ENCODE measurements around the gene PCSK2.
"Not testable (repeated sequence)": the region's sequence is repeated elsewhere in the genome, so short reads cannot be mapped to it uniquely, and the experiment has no call there.

PCSK2 gene
- total RNA-seq, result 0 to 0.12 (median 0.02) reads per million in 18 experiments

GRCh38 chr20:17226410-17227218, at the start of gene PCSK2:
Gene PCSK2 (plus strand): TSS chr20:17227040. CDS start chr20:17227306, 266 bp downstream.
- DNase-seq, result no peak

DNA sequence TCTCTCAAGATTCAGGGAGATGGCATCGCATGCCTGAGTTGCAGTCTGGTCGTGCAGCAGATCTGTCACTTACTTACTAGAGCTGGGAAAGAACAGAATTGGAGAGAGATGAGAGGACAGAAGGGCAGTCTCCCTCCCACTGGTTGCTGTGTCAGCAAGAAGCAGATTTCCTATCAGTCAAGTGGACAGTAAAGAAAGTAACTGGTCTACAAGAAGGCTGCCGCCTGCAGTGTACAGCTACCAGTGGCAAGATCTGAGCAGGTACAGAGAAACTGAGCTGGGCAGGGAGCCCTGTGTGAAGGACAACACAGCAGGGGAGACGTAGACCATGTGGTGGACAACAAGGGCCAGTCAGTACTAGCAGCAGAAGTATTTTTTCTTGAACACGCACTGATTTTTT, 49.5 kb upstream of the PCSK2 start:
- DNase-seq, result no peak

DNA sequence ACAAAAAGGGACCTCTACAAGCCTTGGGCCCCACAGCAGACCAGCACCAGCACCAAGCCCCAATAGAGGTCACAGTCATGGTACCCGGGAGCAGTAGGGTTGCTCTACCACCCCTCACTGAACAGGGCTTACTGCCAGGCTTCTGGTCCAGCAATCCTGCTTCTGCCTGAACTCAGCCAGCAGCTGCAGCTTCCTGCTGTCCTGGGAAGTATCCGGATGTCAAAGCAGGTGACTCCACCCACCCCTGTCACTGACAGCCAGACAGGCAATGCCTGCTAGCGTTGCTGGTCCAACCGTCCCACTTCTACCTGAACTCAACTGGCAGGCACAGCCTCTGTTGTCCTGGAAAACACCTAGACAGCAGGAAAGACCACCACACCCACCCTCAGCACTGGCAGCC, 47.0 kb upstream of the PCSK2 start:
- DNase-seq, result no peak

DNA sequence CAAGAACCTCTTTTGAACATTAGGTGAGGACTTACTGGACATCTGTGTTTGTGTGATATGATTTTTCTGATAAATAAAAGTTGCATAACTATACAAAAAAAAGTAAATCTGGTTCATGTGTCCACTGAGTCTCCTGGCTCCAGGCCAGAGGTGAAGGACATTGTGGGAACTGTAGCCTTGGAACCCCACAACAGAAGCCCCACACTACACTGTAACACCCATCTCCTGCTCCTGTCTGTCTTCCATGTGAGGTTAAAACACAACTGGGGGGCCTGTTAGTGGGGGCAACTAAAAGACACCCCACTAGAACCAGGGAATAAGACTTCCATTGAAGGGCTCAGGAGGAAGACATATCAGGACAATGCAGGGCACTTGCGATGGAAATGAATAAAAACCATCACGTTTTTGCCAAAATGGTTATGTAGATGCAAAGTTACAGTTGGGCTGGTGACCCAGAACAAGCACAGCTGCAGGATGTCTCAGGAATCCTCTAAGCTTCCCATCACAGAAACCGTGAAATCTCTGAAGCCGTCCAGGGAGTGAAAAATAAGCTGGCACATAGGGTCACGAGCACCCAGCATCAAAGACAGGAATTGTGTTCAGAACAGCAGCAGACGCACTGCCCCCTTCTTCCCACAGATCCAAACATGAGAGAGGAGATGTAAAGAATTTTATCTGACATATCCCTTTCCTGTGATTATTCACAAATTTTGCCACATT, 36.7 kb upstream of the PCSK2 start:
- DNase-seq, result no peak

DNA sequence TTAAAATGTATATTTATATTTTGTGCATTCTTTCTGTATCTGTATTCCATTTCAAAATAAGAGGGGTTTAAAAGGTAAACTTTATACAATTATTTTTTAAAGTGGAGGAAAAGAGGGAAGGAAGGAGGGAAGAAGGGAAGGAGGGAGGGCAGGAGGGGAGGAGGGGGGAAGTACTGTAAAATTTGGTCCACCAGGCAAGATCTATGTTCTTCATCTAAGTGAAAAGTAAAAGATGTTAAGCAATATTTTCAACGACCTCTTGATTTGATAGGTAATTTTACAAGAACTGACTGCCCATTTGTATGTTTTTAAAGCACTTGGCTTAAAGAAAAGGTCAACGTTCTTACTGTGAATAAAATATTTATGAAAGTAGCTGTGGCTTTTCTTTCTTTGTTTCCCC, 29.8 kb upstream of the PCSK2 start:
- DNase-seq, result no peak

DNA sequence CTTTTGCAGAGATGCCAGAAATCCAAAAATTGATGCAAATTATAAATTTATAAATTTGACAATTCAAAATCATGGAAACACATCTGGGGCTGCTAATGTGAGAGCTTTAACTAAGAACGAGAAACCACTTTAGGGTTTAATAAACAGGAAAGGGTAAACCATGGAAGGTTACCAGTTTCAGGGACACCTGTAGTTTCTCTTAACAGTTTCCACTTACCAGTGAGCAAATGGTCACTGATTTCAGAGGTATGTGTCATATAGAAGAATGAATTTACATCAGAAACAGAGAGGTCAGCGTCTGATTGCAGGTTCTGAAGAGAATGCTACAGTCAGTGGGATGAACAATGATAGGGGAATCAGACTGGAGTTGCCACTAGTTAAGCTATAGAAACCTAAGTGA, 24.8 kb upstream of the PCSK2 start:
- DNase-seq, result no peak

- DNase-seq, result no peak
Measured at GRCh38 chr20:17202673-17203072, 24.2 kb upstream of the PCSK2 start.

- no peak for DNase-seq
Measured at GRCh38 chr20:17205084-17205813, 21.6 kb upstream of the PCSK2 start.

DNA sequence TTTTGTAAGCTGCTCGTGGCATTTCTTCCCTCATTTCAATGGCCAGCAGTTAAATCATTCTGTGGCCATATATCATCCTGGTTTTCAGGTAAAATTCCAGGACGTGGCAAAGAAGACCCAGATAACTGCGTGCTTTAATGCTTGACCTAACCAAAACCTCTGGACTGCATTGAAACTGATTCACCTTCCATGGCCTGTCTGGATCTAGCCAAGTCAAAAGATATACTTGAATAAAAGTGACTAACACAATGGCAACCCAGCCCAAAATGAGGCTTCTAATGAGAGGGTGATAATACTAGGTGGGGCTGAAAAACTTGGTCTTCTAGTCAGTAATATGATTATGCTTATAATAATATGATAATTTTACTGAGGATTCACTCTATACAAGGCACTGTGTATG, 16.5 kb upstream of the PCSK2 start:
- DNase-seq, result no peak

DNA sequence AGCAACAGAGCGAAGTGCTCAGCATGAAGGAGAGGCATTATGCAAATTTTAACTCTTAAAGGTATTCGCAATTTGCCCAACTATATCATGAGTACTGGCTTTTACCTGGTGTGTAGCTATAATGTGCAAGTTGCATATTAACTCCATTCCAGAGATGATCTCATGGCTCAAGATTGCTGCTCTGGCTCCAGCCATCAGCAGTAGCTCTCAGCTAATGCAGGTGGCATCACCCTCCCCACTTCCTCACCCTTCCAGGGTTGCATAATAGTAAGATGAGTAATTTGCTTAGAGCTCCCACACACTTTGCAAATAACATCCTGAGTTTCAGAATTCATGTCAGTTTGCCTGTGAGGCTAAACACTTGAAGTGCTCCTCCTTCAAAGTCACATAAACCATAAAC, 15.9 kb upstream of the PCSK2 start:
- no peak for DNase-seq

DNA sequence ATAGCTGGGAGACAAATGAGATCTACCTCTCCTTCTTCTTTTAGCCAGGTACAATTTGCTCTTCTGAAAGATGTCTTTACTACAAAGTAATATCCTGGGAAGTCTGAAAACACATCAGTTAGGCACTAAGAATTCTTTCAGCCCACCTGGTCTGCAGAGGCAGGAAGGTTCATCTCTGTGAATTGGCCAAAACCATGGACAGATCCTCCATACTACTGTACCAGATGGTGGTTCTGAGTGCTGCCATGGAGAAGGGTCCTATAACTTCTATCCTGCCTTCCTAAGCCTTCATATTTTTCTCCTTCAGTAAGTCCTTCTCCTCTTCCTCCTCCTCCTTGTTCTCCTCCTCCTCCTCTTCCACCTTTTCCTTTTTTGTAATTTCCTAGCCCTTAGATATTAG, 11.7 kb upstream of the PCSK2 start:
- no peak for DNase-seq

- not testable (repeated sequence) for DNase-seq
Measured at GRCh38 chr20:17219856-17220255, 7.0 kb upstream of the PCSK2 start.

- no peak for DNase-seq
Measured at GRCh38 chr20:17223553-17223952, 3.3 kb upstream of the PCSK2 start.

- no peak for DNase-seq
Measured at GRCh38 chr20:17225851-17226409, 910 bp upstream of the PCSK2 start.

DNA sequence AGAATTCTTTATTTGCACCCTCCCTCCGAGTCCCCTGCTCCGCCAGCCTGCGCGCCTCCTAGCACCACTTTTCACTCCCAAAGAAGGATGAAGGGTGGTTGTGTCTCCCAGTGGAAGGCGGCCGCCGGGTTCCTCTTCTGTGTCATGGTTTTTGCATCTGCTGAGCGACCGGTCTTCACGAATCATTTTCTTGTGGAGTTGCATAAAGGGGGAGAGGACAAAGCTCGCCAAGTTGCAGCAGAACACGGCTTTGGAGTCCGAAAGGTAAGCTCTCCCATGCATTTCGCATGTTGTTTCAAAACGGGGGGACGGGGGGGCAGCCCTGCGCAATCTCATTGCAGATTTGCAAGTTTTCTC, 357 bp downstream of the PCSK2 start:
- no peak for DNase-seq

DNA sequence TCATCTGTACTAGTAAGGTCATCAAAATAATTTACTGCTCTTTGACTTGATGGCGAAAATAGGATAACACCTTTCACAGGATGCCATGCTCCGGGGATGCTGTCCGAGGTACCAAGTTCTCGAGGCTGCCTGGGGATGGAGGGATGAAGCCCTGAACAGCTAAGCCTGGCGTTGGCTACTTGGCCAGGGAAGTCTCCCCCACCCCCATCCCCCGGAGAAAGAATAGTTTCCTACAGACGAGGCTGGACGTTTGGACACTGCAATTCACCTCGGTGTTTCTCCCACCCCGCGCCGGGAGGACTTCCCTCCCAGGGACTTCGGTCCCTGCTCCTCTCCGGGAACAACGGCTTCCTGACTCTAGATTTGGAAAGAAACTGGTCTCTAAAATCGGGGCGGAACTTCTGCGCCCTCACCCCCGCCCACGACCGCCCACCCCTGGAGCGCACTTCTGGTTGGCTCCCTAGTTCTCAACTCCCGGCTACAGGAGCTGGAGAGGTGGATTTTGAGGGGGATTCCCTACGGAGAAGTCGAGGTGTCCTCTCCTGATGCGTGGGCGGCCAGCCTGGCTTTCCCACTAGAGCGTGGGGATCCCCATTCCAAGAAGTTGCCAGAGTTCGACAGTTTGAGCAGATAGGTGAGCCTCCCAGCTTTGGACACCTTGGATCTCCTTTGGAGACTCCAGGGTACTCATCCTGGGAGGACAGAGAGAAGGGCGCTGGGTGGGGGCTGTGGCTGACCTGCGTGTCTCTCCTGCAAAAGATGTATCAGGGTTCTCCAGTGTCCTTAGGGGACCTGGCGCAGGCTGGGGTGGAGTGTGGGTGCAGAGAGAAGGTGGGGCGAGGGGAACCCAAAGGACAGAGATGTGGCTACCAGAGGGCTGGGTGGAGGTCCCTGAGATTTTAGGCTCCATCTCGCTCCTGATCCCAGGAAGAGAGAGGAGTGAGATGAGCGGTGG, 1.1 kb downstream of the PCSK2 start:
- no peak for DNase-seq

GRCh38 chr20:17228624-17229061, 1.8 kb downstream of the PCSK2 start:
- no peak for DNase-seq

DNA sequence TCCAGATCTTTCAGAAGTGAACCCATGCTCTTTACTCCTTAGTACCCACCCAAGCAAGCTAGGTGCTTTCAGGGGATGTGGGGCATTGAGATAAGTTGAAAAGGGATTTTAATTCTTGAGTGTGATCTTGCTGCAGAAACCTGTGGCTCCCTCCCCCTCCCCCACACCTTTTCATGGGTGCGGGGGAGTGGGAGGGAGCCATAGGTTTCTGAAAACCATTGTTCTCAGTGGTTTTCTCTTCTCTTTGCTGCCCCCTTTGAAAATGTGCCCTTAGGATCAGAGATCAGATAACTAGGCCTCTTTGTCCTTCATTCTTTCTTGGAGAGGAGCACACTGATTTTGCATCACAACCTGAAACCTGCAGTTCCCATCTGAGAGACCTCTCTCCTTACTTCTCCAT, 2.4 kb downstream of the PCSK2 start:
- DNase-seq, result no peak

- no peak for DNase-seq
Measured at GRCh38 chr20:17233626-17234025, 6.8 kb downstream of the PCSK2 start.

DNA sequence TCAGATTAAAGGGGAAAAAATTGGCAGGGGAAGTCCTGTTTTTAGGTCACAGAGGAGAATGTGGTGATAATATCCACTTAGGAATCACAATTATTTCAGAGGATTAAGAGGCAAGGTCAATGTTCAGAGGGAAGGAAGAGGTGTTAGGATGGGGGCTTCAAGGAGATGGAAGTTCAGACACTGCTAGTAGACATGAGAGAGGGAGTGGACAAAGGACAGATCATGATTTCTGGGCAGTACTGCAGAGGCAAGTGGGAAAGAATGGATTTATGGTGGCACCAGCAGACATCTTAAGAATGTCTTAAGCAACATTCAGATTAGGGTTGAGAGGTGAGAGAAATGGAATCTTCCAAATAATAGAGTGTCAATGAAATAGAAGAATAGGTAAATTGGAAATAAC, 9.9 kb downstream of the PCSK2 start:
- DNase-seq, result no peak

- no peak for DNase-seq
Measured at GRCh38 chr20:17248224-17248623, 21.4 kb downstream of the PCSK2 start.

GRCh38 chr20:17262786-17263185, 35.9 kb downstream of the PCSK2 start:
- DNase-seq, result no peak

Data from inflammatory macrophage (primary cell).